Measurements from ENCODE around the gene PPFIA4.

PPFIA4 gene

DNA sequence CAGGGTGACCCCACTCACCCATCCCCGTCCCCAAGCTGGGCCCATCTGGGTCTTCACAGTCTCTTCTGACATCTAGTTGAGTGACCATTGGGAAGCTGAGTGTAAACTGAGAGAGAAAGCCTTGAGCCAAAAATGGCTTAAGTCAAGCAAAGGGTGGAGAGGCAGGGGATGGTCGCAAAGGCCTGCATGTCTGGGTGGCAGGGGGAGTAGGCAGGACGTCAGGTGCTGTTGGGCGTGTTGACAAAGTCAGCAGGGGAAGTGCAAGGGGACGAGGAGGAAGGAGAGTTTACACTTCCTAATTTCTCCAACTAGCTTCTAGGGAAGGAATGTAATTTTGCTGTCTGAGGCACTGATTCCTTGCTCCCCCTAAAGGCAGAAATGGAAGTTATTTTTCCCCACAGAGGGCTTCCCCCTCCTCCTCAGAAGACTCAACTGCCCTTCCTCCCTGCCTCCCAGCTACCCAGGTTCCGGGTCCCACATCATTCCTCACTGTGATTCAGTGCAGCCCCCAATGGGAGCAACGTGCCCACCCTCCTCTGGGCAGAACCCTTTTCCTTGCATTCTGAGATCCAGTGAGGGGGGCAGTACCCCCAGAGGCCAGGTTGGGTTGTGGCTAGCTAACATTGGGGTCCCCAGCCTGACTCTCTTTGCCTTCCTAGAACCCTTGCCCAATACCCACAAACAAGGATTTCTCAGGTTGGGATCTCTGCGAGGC lies 100.0 kb downstream of the PPFIA4 start:
- Histone ChIP-seq H3K9me3 (ENCODE audit: control insufficient read depth, low read length) (no peaks in the 10 kb centered on the region), H3K36me3 (ENCODE audit: control insufficient read depth, insufficient read depth, low read length) (no peaks in the 10 kb centered on the region), H3K4me3 (ENCODE audit: insufficient read depth, low read depth, low read length, poor library complexity, severe bottlenecking) (no peak overlapping the region), H3K27me3 (replicated peaks; ENCODE audit: control insufficient read depth, insufficient read depth, low read length, poor library complexity, severe bottlenecking) (peaks cover 11% of the 10 kb centered on the region), H3K27ac (ENCODE audit: insufficient read depth, low read length, poor library complexity, severe bottlenecking) (no peak overlapping the region), H3K4me1 (ENCODE audit: control insufficient read depth, insufficient read depth, low read length, poor library complexity, severe bottlenecking) (peaks cover 5% of the 10 kb centered on the region)
- no peak for DNase-seq

DNA sequence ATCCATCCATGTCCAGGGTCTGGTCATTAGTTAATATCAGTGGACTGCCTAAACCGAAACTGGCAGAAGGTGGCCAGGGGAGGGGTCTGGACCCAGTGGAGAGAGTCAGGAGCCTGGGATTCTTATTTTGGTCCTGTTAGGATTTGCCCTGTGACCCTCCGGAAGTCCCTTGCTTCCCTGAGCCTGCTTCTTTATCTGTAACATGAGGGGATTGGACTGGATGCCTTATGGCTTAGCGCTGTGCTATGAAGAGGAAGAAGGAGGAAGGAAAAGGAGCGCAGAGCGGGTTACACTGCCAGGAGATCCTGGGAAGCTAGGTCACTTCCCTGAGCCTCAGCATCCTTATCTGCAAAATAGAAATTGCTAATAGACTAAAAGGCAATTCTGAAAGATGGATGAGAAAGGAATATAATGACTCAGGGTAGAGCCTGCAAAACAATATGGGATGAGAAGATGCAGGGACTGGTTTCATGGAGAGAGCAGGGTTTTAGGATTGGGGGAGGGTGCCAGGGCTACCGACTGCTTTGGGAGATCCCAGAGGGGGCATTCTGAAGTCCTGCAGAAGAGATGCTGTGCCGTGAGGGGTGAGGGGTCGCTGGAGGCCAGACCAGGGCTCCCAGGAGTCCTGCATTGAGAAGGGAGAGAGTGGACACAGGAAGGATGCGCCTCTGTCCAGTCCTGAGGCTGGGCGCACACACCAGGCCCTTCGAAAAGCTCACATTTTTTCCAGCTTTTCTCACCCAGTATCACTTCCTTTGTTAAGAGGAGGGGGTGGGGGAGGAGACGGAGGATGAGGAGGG lies 100.8 kb downstream of the PPFIA4 start:
- Histone ChIP-seq H3K4me1 (ENCODE audit: control insufficient read depth, insufficient read depth, low read length, poor library complexity, severe bottlenecking) (peaks cover 5% of the 10 kb centered on the region), H3K36me3 (ENCODE audit: control insufficient read depth, insufficient read depth, low read length) (no peaks in the 10 kb centered on the region), H3K4me3 (ENCODE audit: insufficient read depth, low read depth, low read length, poor library complexity, severe bottlenecking) (no peak overlapping the region), H3K27me3 (replicated peaks; ENCODE audit: control insufficient read depth, insufficient read depth, low read length, poor library complexity, severe bottlenecking) (peaks cover 11% of the 10 kb centered on the region), H3K27ac (ENCODE audit: insufficient read depth, low read length, poor library complexity, severe bottlenecking) (no peak overlapping the region), H3K9me3 (ENCODE audit: control insufficient read depth, low read length) (no peaks in the 10 kb centered on the region)
- no peak for DNase-seq

DNA sequence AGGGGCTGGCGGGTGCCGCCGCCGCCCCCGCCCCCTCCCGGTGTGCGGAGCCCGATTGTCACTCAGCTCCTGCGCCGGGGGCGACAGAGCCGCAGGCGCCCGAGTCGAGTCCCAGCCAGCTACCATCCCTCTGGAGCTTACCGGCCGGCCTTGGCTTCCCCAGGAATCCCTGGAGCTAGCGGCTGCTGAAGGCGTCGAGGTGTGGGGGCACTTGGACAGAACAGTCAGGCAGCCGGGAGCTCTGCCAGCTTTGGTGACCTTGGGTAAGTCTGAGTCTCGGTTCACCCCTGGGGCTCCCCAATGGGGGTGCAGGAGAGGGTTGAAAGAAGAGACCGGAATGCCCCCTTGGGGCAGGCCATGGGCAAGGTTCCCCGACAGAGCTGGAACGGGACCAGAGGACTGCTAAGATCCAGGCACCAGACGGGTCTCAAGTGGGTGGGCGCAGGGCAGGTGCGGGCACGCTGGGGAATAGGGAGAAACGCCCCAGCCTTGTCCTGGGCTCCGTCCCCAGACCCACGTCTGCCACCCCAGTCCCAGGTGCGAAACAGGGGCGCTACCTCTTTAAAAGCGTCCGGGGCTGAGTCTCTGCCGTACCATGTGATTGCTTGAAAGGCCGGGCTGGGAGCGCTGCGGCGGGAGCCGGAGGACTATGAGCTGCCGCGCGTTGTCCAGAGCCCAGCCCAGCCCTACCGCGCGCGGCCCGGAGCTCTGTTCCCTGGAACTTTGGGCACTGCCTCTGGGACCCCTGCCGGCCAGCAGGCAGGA lies 101.6 kb downstream of the PPFIA4 start, which contains the start of gene ADORA1:
Gene ADORA1 (plus strand): TSS at position 61 of the 765 bp plus-strand sequence. CDS start 1,116 bp downstream, outside the sequence.
- Histone ChIP-seq H3K27me3 (replicated peaks; ENCODE audit: control insufficient read depth, insufficient read depth, low read length, poor library complexity, severe bottlenecking) (peaks cover 11% of the 10 kb centered on the region), H3K4me1 (ENCODE audit: control insufficient read depth, insufficient read depth, low read length, poor library complexity, severe bottlenecking) (peaks cover 5% of the 10 kb centered on the region), H3K27ac (ENCODE audit: insufficient read depth, low read length, poor library complexity, severe bottlenecking) (no peak within 1 kb of the TSS), H3K36me3 (ENCODE audit: control insufficient read depth, insufficient read depth, low read length) (no peaks in the 10 kb centered on the region), H3K9me3 (ENCODE audit: control insufficient read depth, low read length) (no peaks in the 10 kb centered on the region), H3K4me3 (ENCODE audit: insufficient read depth, low read depth, low read length, poor library complexity, severe bottlenecking) (no peak within 1 kb of the TSS)
- no peak for DNase-seq

DNA sequence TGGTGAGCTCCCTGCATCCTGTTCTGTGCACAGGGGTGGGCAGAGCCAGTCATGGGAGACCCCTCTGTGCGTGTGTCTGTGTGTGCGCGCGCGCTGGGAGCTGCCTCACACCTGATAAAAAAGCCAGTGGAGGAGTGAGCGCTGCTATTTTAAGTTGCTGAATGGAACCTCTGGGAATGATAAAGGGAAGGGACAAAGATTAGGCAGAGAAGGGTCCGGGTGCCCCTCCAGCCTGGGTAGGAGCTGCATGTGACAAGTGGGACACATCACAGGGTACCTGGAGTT lies 102.1 kb downstream of the PPFIA4 start:
- no peaks in the 10 kb centered on the region for H3K9me3 ChIP-seq (ENCODE audit: control insufficient read depth, low read length)
- no peak overlapping the region for H3K4me3 ChIP-seq (ENCODE audit: insufficient read depth, low read depth, low read length, poor library complexity, severe bottlenecking)
- peaks cover 11% of the 10 kb centered on the region for H3K27me3 ChIP-seq (replicated peaks; ENCODE audit: control insufficient read depth, insufficient read depth, low read length, poor library complexity, severe bottlenecking)
- no peaks in the 10 kb centered on the region for H3K36me3 ChIP-seq (ENCODE audit: control insufficient read depth, insufficient read depth, low read length)
- H3K4me1 ChIP-seq (ENCODE audit: control insufficient read depth, insufficient read depth, low read length, poor library complexity, severe bottlenecking), result peaks cover 5% of the 10 kb centered on the region
- no peak for DNase-seq
- H3K27ac ChIP-seq (ENCODE audit: insufficient read depth, low read length, poor library complexity, severe bottlenecking), result no peak overlapping the region
